ENCODE results near the gene SPG7. TPM values are rescaled to one million over a fixed set of nuclear protein-coding genes. Genes with fewer than 3 reads are reported as not detected.

Gene SPG7
- total RNA-seq, 2 experiments from 2014 or later: 92.1 to 110 TPM

DNA sequence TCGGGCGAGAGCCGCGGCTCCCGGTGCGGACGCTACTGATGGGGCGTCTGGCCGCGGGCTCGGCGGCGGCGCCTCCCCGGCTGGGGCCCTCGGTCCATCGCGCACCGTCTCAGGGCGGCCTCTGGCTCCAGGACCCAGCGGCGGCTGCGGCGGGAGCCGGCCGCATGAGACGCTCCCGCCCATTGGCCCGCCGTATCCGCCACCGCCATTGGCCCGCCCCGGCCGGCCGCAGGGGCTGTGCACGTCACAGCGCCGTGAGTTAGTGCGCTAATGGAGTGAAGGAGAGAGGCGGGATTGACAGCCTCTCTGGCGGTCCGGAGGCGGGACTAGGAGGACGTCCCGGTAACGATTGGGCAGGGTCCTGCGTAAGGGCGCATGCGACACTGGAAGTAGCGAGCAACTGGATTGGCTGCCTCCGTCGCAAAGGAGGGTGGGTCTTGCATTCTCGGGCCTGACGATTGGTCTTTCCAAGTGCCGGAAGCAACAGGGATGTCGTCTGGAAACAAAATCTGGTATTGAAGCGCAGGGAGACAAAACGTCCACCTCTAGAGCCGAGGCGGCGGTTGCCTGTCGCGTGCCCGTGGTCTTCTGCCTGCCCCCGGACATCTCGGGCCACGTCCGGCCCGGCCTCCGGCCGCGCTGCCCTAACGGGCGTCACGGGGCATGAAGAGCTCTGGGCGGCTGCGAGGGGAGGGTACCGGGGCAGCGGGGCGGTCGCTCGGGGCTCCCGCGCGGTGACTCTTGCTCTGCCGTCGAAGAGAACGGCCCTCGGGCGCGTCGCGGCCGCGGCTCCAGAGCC, 17.6 kb upstream of the SPG7 start, which contains the start of gene ANKRD11:
Gene ANKRD11 (minus strand): TSS at position 123 of the 799 bp plus-strand sequence. CDS start 173,542 bp downstream, outside the sequence.
- H3K4me1 Mint-ChIP-seq: peaks cover 50% of the 10 kb centered on the region
- H3K27ac Mint-ChIP-seq: peak within 1 kb of the TSS; percentile 95
- H3K9me3 Mint-ChIP-seq (ENCODE audit: low read depth): no peaks in the 10 kb centered on the region
- peak within 1 kb of the TSS; percentile 92 for H3K4me3 Mint-ChIP-seq
- peaks cover 17% of the 10 kb centered on the region for H3K36me3 Mint-ChIP-seq
- ATAC-seq (peak; percentile 91), DNase-seq (peak; percentile 100)
- no peaks in the 10 kb centered on the region for H3K27me3 Mint-ChIP-seq
- CTCF ChIA-PET: interaction anchor here (1.0 to 2.5 kb wide), 3 partner anchors 17 to 176 kb away, joined by 4 to 13 read pairs (median 4); partner anchors contain the start of gene SPG7

DNA sequence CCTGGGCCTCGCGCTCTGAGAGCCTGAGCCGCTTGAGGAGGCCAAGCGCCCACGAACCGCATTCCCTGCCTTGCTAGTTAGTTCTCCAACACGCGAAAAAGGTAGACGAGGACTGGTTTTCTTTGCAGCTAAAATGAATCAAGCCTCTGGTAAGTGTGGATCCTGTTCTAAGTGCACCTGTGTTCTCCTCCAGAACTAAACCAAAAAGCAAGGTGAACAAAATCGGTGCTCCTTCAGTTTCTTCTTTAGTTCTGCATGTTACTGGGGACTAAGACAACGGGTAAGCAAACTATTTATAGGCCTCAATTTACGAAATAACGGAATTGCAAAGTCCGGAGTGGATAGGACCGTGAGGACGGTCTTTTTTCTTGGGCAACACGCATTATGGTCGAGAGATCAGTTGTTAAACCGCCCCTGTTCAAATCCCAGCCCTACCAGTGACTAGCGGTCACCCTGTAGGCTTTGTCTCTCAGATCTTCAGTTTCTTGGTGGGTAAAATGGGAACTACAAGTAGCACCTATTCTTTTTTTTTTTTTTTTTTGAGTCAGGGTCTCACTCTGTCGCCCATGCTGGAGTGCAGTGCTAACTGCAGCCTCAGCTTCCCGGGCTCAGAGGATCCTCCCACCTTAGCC, 16.8 kb upstream of the SPG7 start:
- Mint-ChIP-seq H3K4me1 (peaks cover 43% of the 10 kb centered on the region), H3K36me3 (peaks cover 16% of the 10 kb centered on the region), H3K9me3 (ENCODE audit: low read depth) (no peaks in the 10 kb centered on the region), H3K27ac (peak overlapping the region; percentile 95), H3K4me3 (peak overlapping the region; percentile 85), H3K27me3 (no peaks in the 10 kb centered on the region)
- CTCF ChIA-PET: interaction anchor here (1.0 kb wide), 2 partner anchors 16 to 176 kb away, joined by 4 read pairs; no protein-coding TSS in a partner anchor
- no peak for DNase-seq
- no peak for ATAC-seq

DNA sequence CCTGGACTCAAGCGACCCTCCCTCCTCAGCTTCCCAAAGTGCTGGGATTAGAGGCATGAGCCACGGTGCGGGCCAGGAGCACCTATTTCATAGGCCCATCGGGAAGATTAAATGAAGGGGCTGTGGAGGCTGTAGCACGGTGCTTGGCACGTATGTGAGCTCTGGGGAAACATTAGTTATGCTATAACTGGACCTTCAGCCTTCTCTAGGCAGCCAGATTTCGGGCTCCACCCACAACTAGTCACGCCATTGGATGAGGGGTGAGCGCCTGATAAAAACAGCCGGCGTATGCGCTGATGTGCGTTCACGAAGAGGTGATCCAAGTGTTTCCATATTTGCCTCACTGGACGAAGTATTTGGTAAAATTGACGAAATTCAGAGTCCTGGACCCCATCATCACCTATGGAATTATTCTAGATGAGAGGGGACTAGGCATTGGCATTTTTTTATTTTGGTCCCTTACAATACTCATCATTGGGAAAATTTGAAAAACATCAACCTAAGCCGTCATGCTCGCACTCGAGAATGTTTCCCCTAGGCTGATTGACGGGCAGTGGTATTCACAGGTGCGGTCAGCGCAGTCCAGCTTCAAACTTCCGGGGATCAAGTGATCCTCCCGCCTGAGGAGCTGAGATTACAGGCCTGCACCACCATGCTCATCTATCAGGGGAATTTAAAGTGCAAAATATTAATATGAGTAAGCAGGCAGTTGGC, 16.1 kb upstream of the SPG7 start:
- no peak for DNase-seq
- ATAC-seq: no peak
- peaks cover 37% of the 10 kb centered on the region for H3K4me1 Mint-ChIP-seq
- no peaks in the 10 kb centered on the region for H3K27me3 Mint-ChIP-seq
- CTCF ChIA-PET: no interaction called here
- peak overlapping the region; percentile 95 for H3K27ac Mint-ChIP-seq
- H3K36me3 Mint-ChIP-seq: peaks cover 11% of the 10 kb centered on the region
- H3K4me3 Mint-ChIP-seq: peak overlapping the region; percentile 85
- H3K9me3 Mint-ChIP-seq (ENCODE audit: low read depth): no peaks in the 10 kb centered on the region

DNA sequence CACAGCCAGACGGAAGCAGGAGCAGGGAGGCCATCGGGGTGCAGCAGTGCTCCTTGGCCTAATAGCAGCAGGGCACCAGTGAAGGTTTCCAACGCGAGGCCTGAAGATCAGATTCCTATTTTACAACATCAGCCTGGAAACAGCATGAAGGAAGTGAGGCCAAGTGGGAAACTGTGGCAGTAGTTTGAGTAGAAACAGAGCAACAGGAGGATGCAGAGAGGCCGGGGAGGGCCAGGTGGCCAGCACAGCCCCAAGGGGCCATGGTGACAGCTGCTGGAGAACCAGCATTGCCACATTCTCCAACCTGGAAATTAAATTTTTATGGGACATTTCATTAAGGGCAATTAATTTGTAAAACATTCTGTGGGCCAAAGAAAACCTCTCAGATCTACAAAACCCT, 14.4 kb upstream of the SPG7 start:
- Mint-ChIP-seq H3K27ac (no peak overlapping the region), H3K27me3 (no peaks in the 10 kb centered on the region), H3K9me3 (ENCODE audit: low read depth) (no peaks in the 10 kb centered on the region), H3K4me3 (no peak overlapping the region), H3K4me1 (peaks cover 24% of the 10 kb centered on the region), H3K36me3 (peaks cover 4% of the 10 kb centered on the region)
- CTCF ChIA-PET: no interaction called here
- DNase-seq: no peak
- no peak for ATAC-seq

DNA sequence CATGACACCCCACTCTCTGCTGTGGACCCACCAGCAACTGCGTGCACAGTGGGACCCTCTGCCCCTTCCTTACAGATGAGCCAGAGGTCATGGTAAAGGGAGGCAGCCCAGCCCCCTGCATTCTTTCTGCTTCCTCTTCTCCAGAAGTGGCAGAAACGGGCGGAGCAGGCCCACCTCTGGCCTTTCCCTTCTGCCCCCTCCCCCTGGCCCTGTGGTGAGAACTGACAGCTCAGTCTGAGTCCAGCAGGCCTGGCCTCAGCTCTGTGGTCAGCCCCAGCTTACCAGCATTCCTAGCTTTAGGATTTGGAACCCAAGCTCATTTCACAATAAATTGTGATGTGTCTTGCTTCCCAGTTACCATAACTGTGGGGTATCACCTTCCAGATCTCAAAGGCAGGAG, 13.1 kb upstream of the SPG7 start:
- DNase-seq: no peak
- Mint-ChIP-seq H3K36me3 (no peaks in the 10 kb centered on the region), H3K27me3 (no peaks in the 10 kb centered on the region), H3K9me3 (ENCODE audit: low read depth) (no peaks in the 10 kb centered on the region), H3K27ac (no peak overlapping the region), H3K4me1 (peaks cover 20% of the 10 kb centered on the region), H3K4me3 (no peak overlapping the region)
- CTCF ChIA-PET: interaction anchor here (1.7 kb wide), 1 partner anchor 12 kb away, joined by 8 read pairs; the partner anchor contains the start of gene SPG7
- no peak for ATAC-seq

DNA sequence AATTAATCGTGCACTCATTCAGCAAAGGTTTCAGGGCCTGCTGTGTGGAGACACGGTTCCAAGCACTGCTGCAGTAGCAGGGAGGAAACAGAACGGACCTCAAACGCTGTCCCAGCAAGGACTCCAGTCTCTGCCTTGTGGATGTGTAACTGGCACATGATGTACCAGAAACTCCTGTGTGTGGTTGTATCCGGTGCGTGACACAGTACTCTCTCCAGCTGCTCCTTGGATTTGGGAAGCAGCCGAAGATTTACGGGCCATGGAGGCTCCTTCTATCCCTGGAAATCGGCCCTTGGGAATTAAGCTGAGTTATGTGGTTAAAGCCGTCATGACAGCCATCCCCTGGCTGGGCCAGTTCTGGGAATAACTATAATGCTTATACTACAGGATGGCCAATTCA, 9.4 kb upstream of the SPG7 start:
- Mint-ChIP-seq H3K36me3 (no peaks in the 10 kb centered on the region), H3K27me3 (no peaks in the 10 kb centered on the region), H3K4me1 (no peaks in the 10 kb centered on the region), H3K4me3 (no peak overlapping the region), H3K27ac (no peak overlapping the region), H3K9me3 (ENCODE audit: low read depth) (no peaks in the 10 kb centered on the region)
- CTCF ChIA-PET: no interaction called here
- no peak for DNase-seq
- no peak for ATAC-seq

DNA sequence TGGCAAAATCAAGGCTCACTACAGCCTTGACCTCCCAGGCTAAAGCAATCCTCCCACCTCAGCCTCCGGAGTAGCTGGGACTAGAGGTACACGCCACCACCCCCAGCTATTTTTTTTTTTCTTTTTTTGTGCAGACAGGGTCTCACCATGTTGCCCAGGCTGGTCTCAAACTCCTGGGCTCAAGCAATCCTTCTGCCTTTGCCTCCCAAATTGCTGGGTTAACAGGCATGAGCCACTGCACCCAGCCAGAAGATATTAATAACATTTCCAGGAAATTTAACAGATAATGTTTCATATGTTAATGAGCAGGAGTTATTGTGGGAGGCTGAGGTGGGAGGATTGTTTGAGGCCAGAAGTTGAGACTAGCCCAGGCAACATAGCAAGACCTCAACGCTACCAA, 8.4 kb upstream of the SPG7 start:
- CTCF ChIA-PET: no interaction called here
- Mint-ChIP-seq H3K4me3 (no peak overlapping the region), H3K4me1 (peaks cover 2% of the 10 kb centered on the region), H3K27me3 (no peaks in the 10 kb centered on the region), H3K27ac (no peak overlapping the region), H3K36me3 (no peaks in the 10 kb centered on the region), H3K9me3 (ENCODE audit: low read depth) (no peaks in the 10 kb centered on the region)
- no peak for DNase-seq
- ATAC-seq: no peak

DNA sequence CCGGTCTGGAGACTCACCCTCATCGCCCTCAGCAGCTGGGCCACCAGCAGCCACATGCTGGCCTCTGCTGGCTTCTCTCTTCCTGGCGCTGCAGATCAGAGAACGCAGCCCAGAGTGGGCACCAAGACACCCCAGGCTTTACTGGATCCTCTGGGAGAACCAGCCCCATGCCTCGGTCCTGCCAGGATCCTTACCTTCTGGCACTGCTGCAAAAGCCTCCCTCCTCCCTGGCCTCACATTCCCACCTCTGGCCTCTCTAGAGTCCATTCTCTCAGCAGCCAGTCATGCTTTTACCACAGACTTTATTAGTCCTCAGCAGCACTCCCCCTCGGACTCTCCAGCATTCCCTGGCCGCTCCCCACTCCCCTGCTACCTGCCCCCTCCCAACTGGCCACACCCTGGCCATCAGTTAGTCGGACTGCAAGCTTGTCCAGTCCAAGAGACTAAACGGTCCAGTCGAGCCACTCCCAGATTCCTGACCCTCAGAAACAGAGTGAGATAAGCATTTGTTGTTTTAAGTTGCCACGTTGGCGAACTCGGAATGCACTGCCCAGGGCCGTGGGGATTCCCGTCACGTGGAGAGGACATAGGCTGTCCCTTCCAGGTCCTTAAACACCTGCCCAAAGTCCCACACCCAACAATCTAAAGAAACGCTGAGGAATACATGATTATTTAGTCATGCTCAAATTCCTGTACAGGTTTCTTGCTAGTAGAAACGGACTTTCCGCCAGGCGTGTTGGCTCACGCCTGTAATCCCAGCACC, 5.9 kb upstream of the SPG7 start:
- no peak overlapping the region for H3K27ac Mint-ChIP-seq
- peaks cover 25% of the 10 kb centered on the region for H3K4me1 Mint-ChIP-seq
- CTCF ChIA-PET: interaction anchor here (1.1 kb wide), 1 partner anchor 262 kb away, joined by 3 read pairs; no protein-coding TSS in a partner anchor
- no peak for DNase-seq
- no peaks in the 10 kb centered on the region for H3K27me3 Mint-ChIP-seq
- no peaks in the 10 kb centered on the region for H3K9me3 Mint-ChIP-seq (ENCODE audit: low read depth)
- peaks cover 2% of the 10 kb centered on the region for H3K36me3 Mint-ChIP-seq
- no peak overlapping the region for H3K4me3 Mint-ChIP-seq
- ATAC-seq: no peak

DNA sequence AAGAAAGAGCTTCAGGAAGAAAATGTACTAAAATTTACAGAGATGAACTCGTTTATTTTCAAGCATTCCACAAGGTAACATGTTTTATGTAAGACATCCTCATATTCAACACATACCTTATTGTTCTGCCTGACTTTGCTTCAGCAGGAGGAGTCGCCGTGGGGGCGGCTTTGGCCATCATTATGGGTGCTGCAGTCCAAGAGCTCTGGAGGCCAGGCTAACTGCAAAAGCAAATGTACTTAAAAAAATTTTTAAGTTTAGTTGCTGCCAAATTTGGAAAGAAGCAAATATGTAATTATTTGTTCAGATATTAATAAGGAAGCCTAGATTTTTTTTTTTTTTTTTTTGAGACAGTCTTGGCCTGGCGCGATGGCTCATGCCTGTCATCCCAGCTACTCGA, 4.1 kb upstream of the SPG7 start:
- no peak for DNase-seq
- Mint-ChIP-seq H3K4me3 (no peak overlapping the region), H3K36me3 (peaks cover 2% of the 10 kb centered on the region), H3K27me3 (no peaks in the 10 kb centered on the region), H3K27ac (no peak overlapping the region), H3K4me1 (peaks cover 25% of the 10 kb centered on the region), H3K9me3 (ENCODE audit: low read depth) (no peaks in the 10 kb centered on the region)
- CTCF ChIA-PET: interaction anchor here (0.7 kb wide), 1 partner anchor 105 kb away, joined by 4 read pairs; no protein-coding TSS in a partner anchor
- no peak for ATAC-seq

DNA sequence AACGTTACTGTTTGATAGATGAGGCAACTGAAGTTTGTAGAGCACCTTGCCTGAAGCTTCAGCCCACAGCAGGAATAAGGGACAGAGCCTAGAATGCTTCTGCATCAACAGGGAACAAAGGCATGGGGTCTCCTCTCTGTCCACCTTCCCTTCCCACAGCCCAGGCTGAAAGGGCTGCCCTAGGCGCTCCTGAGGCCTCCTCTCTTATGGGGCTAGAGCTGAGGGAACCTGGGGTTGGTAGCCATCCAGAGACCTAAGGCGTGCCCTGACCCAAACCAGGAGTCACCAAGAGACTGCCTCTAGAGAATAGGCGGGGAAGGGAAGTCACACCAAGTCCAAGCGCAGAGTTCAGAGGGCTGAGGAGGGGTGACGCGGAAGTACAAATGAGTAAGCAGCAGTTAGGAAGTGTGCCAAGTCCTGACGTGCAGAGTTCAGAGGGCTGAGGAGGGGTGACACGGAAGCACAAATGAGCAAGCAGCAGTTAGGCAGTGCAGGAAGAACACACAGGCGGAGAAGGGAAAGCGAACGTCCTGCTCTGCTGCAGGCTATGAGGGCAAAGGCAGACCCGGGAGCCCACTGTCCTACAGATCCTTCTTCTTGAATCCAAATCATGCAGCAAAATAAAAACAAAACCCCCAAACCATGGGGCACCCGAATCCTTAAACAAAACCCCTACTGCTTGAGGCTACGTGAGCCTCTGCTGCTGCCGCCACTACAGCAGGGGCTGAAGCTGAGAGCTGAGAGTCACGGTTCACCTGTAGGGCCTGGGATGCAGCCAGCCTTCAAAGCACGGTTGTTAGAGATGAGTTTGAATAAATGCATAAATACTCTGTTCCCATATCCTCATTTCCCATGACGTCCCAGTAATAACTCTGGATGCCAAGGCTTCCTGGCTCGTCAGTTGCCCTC, 2.7 kb upstream of the SPG7 start:
- peak; percentile 96 for DNase-seq
- peak overlapping the region; percentile 92 for H3K27ac Mint-ChIP-seq
- CTCF ChIA-PET: interaction anchor here (0.7 to 2.5 kb wide), 5 partner anchors 11 to 265 kb away, joined by 3 to 8 read pairs (median 3); no protein-coding TSS in a partner anchor
- no peaks in the 10 kb centered on the region for H3K9me3 Mint-ChIP-seq (ENCODE audit: low read depth)
- no peaks in the 10 kb centered on the region for H3K27me3 Mint-ChIP-seq
- H3K4me3 Mint-ChIP-seq: peak overlapping the region; percentile 70
- H3K4me1 Mint-ChIP-seq: peaks cover 35% of the 10 kb centered on the region
- H3K36me3 Mint-ChIP-seq: peaks cover 2% of the 10 kb centered on the region
- ATAC-seq: peak; percentile 66

DNA sequence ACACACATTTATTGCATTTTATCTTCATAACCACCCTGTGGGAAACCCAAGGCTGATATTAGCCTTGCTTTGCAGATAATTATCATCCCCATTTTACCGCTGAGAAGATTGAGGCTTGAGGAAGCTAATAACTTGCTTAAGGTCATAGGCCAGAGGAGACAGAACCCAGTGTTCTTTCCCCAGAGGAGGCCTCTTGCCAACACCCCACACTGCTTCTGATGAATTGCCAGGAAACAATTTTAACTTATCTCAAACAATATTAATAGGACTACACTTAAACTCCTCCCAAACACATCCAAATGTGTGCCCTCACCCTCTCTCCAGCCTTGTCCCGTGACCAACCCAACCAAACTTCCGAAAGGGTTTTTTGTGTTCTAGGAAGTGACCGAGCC, 2.1 kb upstream of the SPG7 start:
- peak overlapping the region; percentile 70 for H3K4me3 Mint-ChIP-seq
- H3K4me1 Mint-ChIP-seq: peaks cover 37% of the 10 kb centered on the region
- peaks cover 3% of the 10 kb centered on the region for H3K36me3 Mint-ChIP-seq
- peak overlapping the region; percentile 92 for H3K27ac Mint-ChIP-seq
- CTCF ChIA-PET: interaction anchor here (1.5 to 3.3 kb wide), 3 partner anchors 11 to 266 kb away, joined by 3 to 13 read pairs (median 8); no protein-coding TSS in a partner anchor
- no peaks in the 10 kb centered on the region for H3K9me3 Mint-ChIP-seq (ENCODE audit: low read depth)
- no peaks in the 10 kb centered on the region for H3K27me3 Mint-ChIP-seq
- DNase-seq (no peak), ATAC-seq (no peak)

DNA sequence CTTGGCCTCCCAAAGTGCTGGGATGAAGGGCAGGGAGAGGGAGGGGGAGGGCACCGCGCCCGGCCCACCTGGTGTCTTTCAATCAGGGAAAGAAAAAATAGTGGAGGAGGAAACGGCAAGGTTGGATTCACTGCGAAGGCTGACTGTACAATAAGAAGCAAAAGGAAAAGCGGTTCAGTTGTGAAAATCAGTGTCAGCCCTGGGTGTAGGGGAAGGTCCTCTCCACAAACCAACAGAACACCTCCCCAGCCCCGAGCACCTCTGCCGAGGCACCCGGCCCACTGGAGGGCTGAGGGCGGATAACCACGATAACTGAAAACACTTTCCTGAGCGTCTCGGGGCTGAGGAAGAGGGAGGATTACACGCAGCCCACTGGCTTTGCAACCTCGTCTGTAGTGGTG, 1.4 kb upstream of the SPG7 start:
- peak; percentile 70 for DNase-seq
- Mint-ChIP-seq H3K27ac (peak overlapping the region; percentile 92), H3K4me1 (peaks cover 40% of the 10 kb centered on the region), H3K27me3 (no peaks in the 10 kb centered on the region), H3K9me3 (ENCODE audit: low read depth) (no peaks in the 10 kb centered on the region), H3K4me3 (peak overlapping the region; percentile 93), H3K36me3 (peaks cover 6% of the 10 kb centered on the region)
- ATAC-seq: no peak
- CTCF ChIA-PET: interaction anchor here (0.8 to 3.3 kb wide), 11 partner anchors 12 to 266 kb away, joined by 3 to 13 read pairs (median 4); no protein-coding TSS in a partner anchor

All from activated CD8-positive, alpha-beta memory T cell treated with anti-CD3 and anti-CD28 coated beads, Interleukin-2, amount 10 ng/mL, durations not matched to agents 7 days and 5 days (primary cell).